ENCODE results near the gene DYNC2H1. TPM values are rescaled to one million over a fixed set of nuclear protein-coding genes. Genes with fewer than 3 reads are reported as not detected.
A peak's percentile ranks its signal among the peaks of the same experiment; 100 is the strongest.
"Not testable (repeated sequence)": the region's sequence is repeated elsewhere in the genome, so short reads cannot be mapped to it uniquely, and the experiment has no call there.

The DYNC2H1 gene
- total RNA-seq, 1 donor = 3.3 TPM

DNA sequence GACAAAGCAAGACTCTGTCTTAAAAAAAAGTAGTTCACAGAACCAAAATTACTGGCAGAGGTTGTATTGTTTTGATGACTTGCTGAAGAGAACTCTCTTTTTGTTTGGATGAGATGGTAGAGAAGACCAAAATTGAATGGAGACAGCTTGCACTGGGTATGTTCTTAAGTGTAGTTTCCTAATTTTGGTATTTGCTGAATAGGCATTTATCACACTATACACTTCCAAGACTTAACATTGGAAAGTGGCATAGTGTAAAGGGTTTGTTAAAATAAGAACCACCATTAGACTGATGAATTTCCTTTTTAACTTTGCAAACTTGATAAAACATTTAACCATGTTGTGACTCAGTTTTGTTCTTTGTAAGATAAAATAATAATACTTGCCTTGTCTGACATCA, 11.9 kb upstream of the DYNC2H1 start:
- peaks cover 4% of the 10 kb centered on the region for H3K4me1 ChIP-seq (ENCODE audit: insufficient read depth, low read length)
- peaks cover 60% of the 10 kb centered on the region for H3K27me3 ChIP-seq (ENCODE audit: insufficient read depth, low read length)
- H3K9me3 ChIP-seq (ENCODE audit: low read depth, low read length) = no peaks in the 10 kb centered on the region
- H3K4me3 ChIP-seq (ENCODE audit: low read length) = no peak overlapping the region

DNA sequence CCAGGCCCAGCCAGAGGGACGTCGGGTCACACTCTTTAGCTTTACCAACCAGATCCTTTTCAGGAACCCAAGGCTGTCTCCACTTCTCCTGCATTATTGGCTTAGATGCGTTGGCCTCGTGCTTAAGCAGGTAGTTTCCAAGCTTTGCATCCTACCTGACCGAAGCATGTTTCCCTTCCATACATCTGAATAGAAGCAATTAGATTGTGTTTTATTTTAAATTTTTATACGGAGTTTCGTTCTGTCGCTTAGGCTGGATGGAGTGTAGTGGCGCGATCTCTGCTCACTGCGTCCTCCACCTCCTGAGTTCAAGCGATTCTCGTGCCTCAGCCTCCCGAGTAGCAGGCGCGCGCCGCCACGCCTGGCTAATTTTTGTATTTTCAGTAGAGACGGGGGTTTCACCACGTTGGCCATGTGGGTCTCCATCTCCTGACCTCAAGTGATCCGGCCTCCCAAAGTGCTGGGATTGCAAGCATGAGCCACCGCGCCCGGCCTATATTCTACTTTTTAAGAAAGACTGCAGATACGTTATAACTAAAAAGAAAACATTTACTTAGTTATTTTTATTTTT, 677 bp downstream of the DYNC2H1 start:
- Histone ChIP-seq H3K4me3 (ENCODE audit: low read length) (peak overlapping the region; percentile 69), H3K9me3 (ENCODE audit: low read depth, low read length) (no peaks in the 10 kb centered on the region), H3K4me1 (ENCODE audit: insufficient read depth, low read length) (peaks cover 16% of the 10 kb centered on the region), H3K27me3 (ENCODE audit: insufficient read depth, low read length) (peaks cover 9% of the 10 kb centered on the region)

GRCh38 chr11:103110391-103110790, 1.2 kb downstream of the DYNC2H1 start:
- no peak overlapping the region for H3K4me3 ChIP-seq (ENCODE audit: low read length)
- H3K27me3 ChIP-seq (ENCODE audit: insufficient read depth, low read length) = peaks cover 6% of the 10 kb centered on the region
- H3K9me3 ChIP-seq (ENCODE audit: low read depth, low read length) = no peaks in the 10 kb centered on the region
- H3K4me1 ChIP-seq (ENCODE audit: insufficient read depth, low read length) = peaks cover 16% of the 10 kb centered on the region

- Histone ChIP-seq H3K27me3 (ENCODE audit: insufficient read depth, low read length) (peaks cover 3% of the 10 kb centered on the region), H3K4me3 (ENCODE audit: low read length) (no peak overlapping the region), H3K4me1 (ENCODE audit: insufficient read depth, low read length) (peaks cover 16% of the 10 kb centered on the region), H3K9me3 (ENCODE audit: low read depth, low read length) (no peaks in the 10 kb centered on the region)
These were observed 2.2 kb downstream of the DYNC2H1 start for GRCh38 chr11:103111400-103111799.

DNA sequence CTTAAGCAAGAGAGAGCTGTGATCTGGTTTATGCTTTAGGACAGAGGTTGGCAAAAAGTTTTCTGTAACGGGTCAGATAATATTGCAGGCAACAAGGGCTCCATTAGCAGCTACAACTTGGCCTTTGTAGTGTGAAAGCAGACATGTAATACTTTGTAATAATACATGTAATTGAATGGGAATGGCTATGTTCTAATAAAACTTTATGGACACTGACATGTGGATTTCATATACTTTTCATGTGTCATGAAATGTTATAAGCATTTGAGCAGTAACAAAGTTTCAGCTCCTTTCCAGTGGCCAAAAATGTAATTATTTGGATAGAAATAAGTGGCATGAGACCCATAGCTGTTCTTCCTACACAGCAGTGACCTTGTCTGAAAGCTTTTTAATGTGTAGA, 3.1 kb downstream of the DYNC2H1 start:
- H3K9me3 ChIP-seq (ENCODE audit: low read depth, low read length) = no peaks in the 10 kb centered on the region
- H3K4me3 ChIP-seq (ENCODE audit: low read length) = no peak overlapping the region
- H3K4me1 ChIP-seq (ENCODE audit: insufficient read depth, low read length) = peaks cover 16% of the 10 kb centered on the region
- peaks cover under 1% of the 10 kb centered on the region for H3K27me3 ChIP-seq (ENCODE audit: insufficient read depth, low read length)

GRCh38 chr11:103114836-103115235, 5.6 kb downstream of the DYNC2H1 start:
- no peak overlapping the region for H3K4me3 ChIP-seq (ENCODE audit: low read length)
- H3K4me1 ChIP-seq (ENCODE audit: insufficient read depth, low read length) = peaks cover 3% of the 10 kb centered on the region
- H3K9me3 ChIP-seq (ENCODE audit: low read depth, low read length) = no peaks in the 10 kb centered on the region
- H3K27me3 ChIP-seq (ENCODE audit: insufficient read depth, low read length) = no peaks in the 10 kb centered on the region

DNA sequence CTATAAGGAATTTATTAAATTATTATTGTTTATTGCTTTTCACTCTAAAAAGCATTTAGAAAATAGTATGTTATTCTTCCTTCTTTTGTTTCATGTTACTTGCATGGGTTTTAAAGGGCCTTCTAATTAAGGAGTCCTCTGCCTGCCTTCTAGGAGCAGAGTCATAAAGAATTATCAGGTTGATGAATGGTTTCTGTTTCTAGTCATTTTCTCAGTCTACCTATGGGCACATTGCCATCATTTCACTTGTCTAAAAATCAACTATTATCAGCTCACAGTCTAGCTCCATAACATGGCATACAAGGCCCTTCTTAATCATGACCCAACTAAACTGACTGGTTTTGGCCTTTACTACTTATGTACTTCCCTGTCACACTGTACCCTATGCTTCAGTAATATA, 16.2 kb downstream of the DYNC2H1 start:
- Histone ChIP-seq H3K4me1 (ENCODE audit: insufficient read depth, low read length) (no peaks in the 10 kb centered on the region), H3K27me3 (ENCODE audit: insufficient read depth, low read length) (no peaks in the 10 kb centered on the region), H3K4me3 (ENCODE audit: low read length) (no peak overlapping the region), H3K9me3 (ENCODE audit: low read depth, low read length) (no peaks in the 10 kb centered on the region)

DNA sequence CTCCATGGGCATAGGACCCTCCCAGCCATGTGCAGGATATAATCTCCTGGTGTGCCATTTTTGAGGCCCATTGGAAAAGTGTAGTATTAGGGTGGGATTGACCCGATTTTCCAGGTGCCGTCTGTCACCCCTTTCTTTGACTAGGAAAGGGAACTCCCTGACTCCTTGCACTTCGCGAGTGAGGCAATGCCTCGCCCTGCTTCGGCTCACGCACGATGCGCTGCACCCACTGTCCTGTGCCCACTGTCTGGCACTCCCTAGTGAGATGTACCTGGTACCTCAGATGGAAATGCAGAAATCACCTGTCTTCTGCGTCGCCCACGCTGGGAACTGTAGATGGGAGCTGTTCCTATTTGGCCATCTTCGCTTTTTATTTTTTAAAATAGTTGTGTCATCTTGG, 32.8 kb downstream of the DYNC2H1 start:
- not testable (repeated sequence) for H3K27me3 ChIP-seq (ENCODE audit: insufficient read depth, low read length); H3K9me3 ChIP-seq (ENCODE audit: low read depth, low read length); H3K4me1 ChIP-seq (ENCODE audit: insufficient read depth, low read length)

DNA sequence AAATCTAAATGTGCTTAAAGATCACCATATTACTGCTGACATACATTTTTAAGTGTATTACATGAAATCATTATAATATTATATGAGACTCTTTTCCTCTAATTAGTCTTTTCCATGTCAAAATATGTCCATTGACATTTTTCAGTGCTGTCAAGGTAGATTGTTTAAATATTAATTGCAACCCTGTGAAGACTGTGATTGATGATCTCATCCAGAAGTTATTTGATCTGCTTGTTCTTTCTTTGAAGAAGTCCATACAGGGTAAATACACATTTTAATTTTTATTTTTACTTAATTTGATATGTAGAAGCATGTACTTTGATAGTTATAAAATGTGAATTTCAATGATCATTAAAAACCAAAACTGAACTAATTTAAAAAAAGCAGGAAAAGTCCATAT, 38.4 kb downstream of the DYNC2H1 start:
- Histone ChIP-seq H3K9me3 (ENCODE audit: low read depth, low read length) (no peaks in the 10 kb centered on the region), H3K4me1 (ENCODE audit: insufficient read depth, low read length) (no peaks in the 10 kb centered on the region), H3K27me3 (ENCODE audit: insufficient read depth, low read length) (no peaks in the 10 kb centered on the region), H3K4me3 (ENCODE audit: low read length) (no peak overlapping the region)

More for the DNA sequence above, 32.8 kb downstream of the DYNC2H1 start:
- not testable (repeated sequence) for H3K4me3 ChIP-seq (ENCODE audit: low read length)

DNA sequence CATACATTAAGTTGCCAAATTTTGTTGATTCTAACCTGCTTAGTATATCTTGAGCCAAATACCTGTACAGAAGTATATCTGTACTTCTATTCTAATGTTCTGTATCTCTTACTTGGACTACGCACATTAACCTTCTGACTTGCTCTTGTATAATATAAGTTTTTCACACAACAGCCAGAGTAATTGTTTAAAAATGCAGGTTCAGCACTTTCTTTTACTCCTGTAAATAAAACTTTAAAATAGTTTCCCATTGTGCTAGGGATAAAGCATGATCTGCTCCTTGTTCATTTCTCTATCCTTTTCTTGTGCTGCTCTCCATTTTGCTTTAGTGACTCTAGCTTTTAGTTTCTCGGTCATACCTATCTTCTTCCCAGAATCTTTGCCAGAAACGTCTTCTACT, 48.3 kb downstream of the DYNC2H1 start:
- Histone ChIP-seq H3K4me3 (ENCODE audit: low read length) (no peak overlapping the region), H3K27me3 (ENCODE audit: insufficient read depth, low read length) (no peaks in the 10 kb centered on the region), H3K4me1 (ENCODE audit: insufficient read depth, low read length) (no peaks in the 10 kb centered on the region), H3K9me3 (ENCODE audit: low read depth, low read length) (no peaks in the 10 kb centered on the region)

GRCh38 chr11:103164093-103164796, 55.0 kb downstream of the DYNC2H1 start:
- Histone ChIP-seq H3K9me3 (ENCODE audit: low read depth, low read length) (no peaks in the 10 kb centered on the region), H3K4me1 (ENCODE audit: insufficient read depth, low read length) (no peaks in the 10 kb centered on the region), H3K27me3 (ENCODE audit: insufficient read depth, low read length) (no peaks in the 10 kb centered on the region), H3K4me3 (ENCODE audit: low read length) (no peak overlapping the region)

- Histone ChIP-seq H3K4me3 (ENCODE audit: low read length) (no peak overlapping the region), H3K27me3 (ENCODE audit: insufficient read depth, low read length) (no peaks in the 10 kb centered on the region), H3K9me3 (ENCODE audit: low read depth, low read length) (no peaks in the 10 kb centered on the region), H3K4me1 (ENCODE audit: insufficient read depth, low read length) (no peaks in the 10 kb centered on the region)
These were observed 57.9 kb downstream of the DYNC2H1 start for GRCh38 chr11:103167166-103167565.

- no peaks in the 10 kb centered on the region for H3K27me3 ChIP-seq (ENCODE audit: insufficient read depth, low read length)
These were observed 61.6 kb downstream of the DYNC2H1 start for GRCh38 chr11:103170865-103171264.

GRCh38 chr11:103175461-103176129, 66.4 kb downstream of the DYNC2H1 start:
- H3K4me1 ChIP-seq (ENCODE audit: insufficient read depth, low read length) = no peaks in the 10 kb centered on the region
- no peaks in the 10 kb centered on the region for H3K27me3 ChIP-seq (ENCODE audit: insufficient read depth, low read length)
- no peak overlapping the region for H3K4me3 ChIP-seq (ENCODE audit: low read length)
- H3K9me3 ChIP-seq (ENCODE audit: low read depth, low read length) = no peaks in the 10 kb centered on the region

More at GRCh38 chr11:103170865-103171264, 61.6 kb downstream of the DYNC2H1 start:
- H3K9me3 ChIP-seq (ENCODE audit: low read depth, low read length) = no peaks in the 10 kb centered on the region
- H3K4me3 ChIP-seq (ENCODE audit: low read length) = no peak overlapping the region
- no peaks in the 10 kb centered on the region for H3K4me1 ChIP-seq (ENCODE audit: insufficient read depth, low read length)

DNA sequence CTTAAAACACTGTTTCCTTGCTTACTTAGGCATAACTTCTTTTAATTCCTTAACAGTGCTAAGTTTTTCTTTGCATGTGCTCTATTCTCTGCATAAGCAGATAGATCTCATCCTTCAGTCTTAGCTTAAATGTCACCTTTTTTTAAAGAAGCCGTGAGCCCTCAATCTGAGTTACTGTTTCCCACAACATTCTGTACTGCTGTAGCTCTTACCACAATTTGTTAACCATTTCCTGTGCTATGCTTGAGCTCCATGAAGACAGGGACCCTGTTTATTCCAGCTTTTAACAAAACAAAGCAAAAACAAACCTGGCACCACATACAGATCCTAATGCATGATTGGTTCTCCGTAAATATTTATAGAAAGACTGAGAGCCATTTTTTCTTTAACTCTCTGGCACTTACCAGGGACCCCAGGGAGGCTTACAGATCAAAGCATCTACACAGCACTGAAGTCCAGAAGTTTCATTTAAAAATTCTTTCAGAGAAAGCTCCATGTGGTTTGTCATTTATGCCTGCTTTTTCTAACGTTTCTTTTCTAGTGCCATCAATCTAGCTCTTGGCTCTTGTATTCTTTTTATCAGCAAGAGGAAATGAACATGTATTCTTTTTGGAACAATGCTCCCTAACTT, 74.9 kb downstream of the DYNC2H1 start:
- Histone ChIP-seq H3K9me3 (ENCODE audit: low read depth, low read length) (no peaks in the 10 kb centered on the region), H3K4me1 (ENCODE audit: insufficient read depth, low read length) (no peaks in the 10 kb centered on the region), H3K4me3 (ENCODE audit: low read length) (no peak overlapping the region), H3K27me3 (ENCODE audit: insufficient read depth, low read length) (no peaks in the 10 kb centered on the region)
